ENCODE data around the gene PIGM. TPM values are rescaled to one million over a fixed set of nuclear protein-coding genes. Genes with fewer than 3 reads are reported as not detected.
"Not testable (repeated sequence)": the region's sequence is repeated elsewhere in the genome, so short reads cannot be mapped to it uniquely, and the experiment has no call there.

PIGM gene
- total RNA-seq, 2 donors from 2014 or later: 4.6 to 5.2 TPM

DNA sequence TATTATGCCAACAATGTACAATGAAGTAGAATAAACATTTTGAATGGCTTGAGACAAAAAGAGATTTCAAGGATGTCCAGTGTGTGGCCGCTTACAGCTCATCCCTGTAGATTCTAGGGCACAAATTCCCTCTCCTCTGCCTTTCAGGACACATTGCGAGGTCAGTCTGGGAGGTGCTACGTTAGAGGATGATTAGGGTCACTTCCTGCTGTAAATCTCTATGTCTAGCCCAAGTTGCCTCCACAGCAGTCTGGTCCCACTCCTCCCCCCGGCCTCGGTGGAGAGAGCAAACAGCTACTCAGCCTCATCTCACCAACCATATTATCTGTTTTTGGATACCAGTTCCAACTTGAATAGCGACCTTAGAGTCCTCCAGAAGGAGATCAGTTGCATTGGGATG is 21.1 kb upstream of the PIGM start:
- H3K4me3 Mint-ChIP-seq: no peak overlapping the region
- DNase-seq: no peak
- no peaks in the 10 kb centered on the region for H3K9me3 Mint-ChIP-seq
- H3K27ac Mint-ChIP-seq: no peak overlapping the region
- H3K9ac ChIP-seq (ENCODE audit: extremely low read depth, low read length, poor library complexity, severe bottlenecking): no peak overlapping the region
- H3K27ac ChIP-seq (ENCODE audit: low read depth, low read length): no peak overlapping the region
- TF ChIP-seq, protein P1, sequence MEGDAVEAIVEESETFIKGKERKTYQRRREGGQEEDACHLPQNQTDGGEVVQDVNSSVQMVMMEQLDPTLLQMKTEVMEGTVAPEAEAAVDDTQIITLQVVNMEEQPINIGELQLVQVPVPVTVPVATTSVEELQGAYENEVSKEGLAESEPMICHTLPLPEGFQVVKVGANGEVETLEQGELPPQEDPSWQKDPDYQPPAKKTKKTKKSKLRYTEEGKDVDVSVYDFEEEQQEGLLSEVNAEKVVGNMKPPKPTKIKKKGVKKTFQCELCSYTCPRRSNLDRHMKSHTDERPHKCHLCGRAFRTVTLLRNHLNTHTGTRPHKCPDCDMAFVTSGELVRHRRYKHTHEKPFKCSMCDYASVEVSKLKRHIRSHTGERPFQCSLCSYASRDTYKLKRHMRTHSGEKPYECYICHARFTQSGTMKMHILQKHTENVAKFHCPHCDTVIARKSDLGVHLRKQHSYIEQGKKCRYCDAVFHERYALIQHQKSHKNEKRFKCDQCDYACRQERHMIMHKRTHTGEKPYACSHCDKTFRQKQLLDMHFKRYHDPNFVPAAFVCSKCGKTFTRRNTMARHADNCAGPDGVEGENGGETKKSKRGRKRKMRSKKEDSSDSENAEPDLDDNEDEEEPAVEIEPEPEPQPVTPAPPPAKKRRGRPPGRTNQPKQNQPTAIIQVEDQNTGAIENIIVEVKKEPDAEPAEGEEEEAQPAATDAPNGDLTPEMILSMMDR (conservative IDR thresholded peaks at IDR 0.05): no peak
- peaks cover 11% of the 10 kb centered on the region for H3K4me1 ChIP-seq (ENCODE audit: control insufficient read depth, insufficient read depth, low read length)
- H3K27me3 ChIP-seq (ENCODE audit: control insufficient read depth, insufficient read depth, low read length, poor library complexity, severe bottlenecking): peaks cover 5% of the 10 kb centered on the region
- 85 to 93% methylated on average over 4 to 6 of the region's 6 CpGs for WGBS, 2 experiments (ENCODE audit: insufficient coverage in 1 of 2, insufficient read length in 1 of 2)
- H3K36me3 Mint-ChIP-seq (ENCODE audit: low read depth): no peaks in the 10 kb centered on the region
- H3K9me3 ChIP-seq (ENCODE audit: control insufficient read depth, low read length): no peaks in the 10 kb centered on the region
- peaks cover 25% of the 10 kb centered on the region for H3K4me1 Mint-ChIP-seq
- no peak overlapping the region for H3K4me3 ChIP-seq (ENCODE audit: low read length)
- H3K27me3 Mint-ChIP-seq (ENCODE audit: insufficient read depth): peaks cover 29% of the 10 kb centered on the region
- H3K36me3 ChIP-seq (ENCODE audit: control insufficient read depth, insufficient read depth, low read length): no peaks in the 10 kb centered on the region

DNA sequence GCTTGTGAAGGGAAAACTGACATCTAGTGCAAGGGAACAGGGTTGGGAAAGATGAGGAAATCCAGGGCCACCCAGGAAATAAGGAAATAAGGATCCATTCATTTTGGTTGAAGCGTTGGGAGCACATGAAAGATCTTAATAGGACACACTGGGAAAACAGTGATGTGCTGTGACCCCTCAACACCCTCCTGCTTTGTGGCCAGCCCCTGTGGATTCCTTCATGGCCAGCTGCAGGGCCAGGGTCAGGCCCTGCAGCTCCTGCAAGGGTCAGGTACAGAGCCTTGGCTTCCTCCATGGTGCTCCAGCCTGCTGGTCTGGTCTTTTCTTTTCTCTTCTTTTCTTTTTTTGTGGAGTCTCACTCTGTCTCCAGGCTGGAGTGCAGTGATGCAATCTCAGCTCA is 18.8 kb upstream of the PIGM start:
- no peak overlapping the region for H3K9ac ChIP-seq (ENCODE audit: extremely low read depth, low read length, poor library complexity, severe bottlenecking)
- H3K27me3 ChIP-seq (ENCODE audit: control insufficient read depth, insufficient read depth, low read length, poor library complexity, severe bottlenecking): peaks cover 5% of the 10 kb centered on the region
- H3K27ac ChIP-seq (ENCODE audit: low read depth, low read length): no peak overlapping the region
- WGBS, 2 experiments (ENCODE audit: insufficient coverage in 1 of 2, insufficient read length in 1 of 2): 93 to 100% methylated on average over 1 of the region's 1 CpG
- H3K4me3 ChIP-seq (ENCODE audit: low read length): no peak overlapping the region
- H3K4me1 ChIP-seq (ENCODE audit: control insufficient read depth, insufficient read depth, low read length): peaks cover 10% of the 10 kb centered on the region
- no peaks in the 10 kb centered on the region for H3K36me3 ChIP-seq (ENCODE audit: control insufficient read depth, insufficient read depth, low read length)
- H3K36me3 Mint-ChIP-seq (ENCODE audit: low read depth): no peaks in the 10 kb centered on the region
- no peaks in the 10 kb centered on the region for H3K9me3 Mint-ChIP-seq
- no peak overlapping the region for H3K27ac Mint-ChIP-seq
- H3K4me1 Mint-ChIP-seq: peaks cover 40% of the 10 kb centered on the region
- H3K9me3 ChIP-seq (ENCODE audit: control insufficient read depth, low read length): no peaks in the 10 kb centered on the region
- TF ChIP-seq, protein P1 (conservative IDR thresholded peaks at IDR 0.05): no peak
- peak; percentile 7 for DNase-seq
- peaks cover 20% of the 10 kb centered on the region for H3K27me3 Mint-ChIP-seq (ENCODE audit: insufficient read depth)
- no peak overlapping the region for H3K4me3 Mint-ChIP-seq

DNA sequence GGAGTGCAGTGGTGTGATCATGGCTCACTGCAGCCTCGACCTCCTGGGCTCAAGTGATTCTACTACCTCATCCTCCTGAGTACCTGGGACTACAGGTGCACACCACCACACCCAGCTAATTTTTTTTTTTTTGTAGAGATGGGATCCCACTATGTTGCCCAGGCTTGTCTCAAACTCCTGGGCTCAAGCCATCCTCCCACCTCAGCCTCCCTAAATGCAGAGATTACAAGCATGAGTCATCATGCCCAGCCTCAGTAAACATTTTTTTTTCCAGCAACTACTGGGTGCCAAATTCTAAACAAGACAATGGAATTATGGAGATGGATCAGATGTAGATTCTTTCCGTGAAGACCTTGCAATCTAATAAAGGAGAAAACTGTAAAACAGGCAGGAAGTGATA is 18.4 kb upstream of the PIGM start:
- peaks cover 42% of the 10 kb centered on the region for H3K4me1 Mint-ChIP-seq
- 90 to 92% methylated on average over 2 of the region's 2 CpGs for whole genome bisulfite sequencing, 2 experiments (ENCODE audit: insufficient coverage in 1 of 2, insufficient read length in 1 of 2)
- H3K9me3 Mint-ChIP-seq: not testable (repeated sequence)

DNA sequence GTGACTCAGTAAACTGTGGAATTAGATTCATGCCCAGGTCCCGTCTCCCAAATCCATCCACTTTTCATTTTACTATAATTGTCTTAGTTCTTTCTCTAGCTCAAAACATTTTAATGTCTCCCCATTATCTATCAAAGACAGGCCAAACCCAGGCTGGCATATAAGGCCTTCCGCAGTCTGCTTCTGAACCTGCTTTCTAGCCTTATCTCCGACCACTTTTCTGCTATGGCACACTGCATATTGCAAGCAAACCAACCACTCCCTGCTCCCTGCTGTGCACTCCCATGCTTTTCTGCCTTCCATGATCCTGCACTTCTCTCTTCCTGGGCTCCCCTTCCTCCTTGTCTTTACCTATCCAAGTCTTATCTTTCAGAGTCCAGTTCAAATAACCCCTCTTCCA is 17.3 kb upstream of the PIGM start:
- WGBS, 2 experiments (ENCODE audit: insufficient coverage in 1 of 2, insufficient read length in 1 of 2): 91 to 100% methylated on average over 2 to 3 of the region's 3 CpGs
- H3K27me3 Mint-ChIP-seq (ENCODE audit: insufficient read depth): peaks cover 26% of the 10 kb centered on the region
- H3K36me3 ChIP-seq (ENCODE audit: control insufficient read depth, insufficient read depth, low read length): no peaks in the 10 kb centered on the region
- no peak overlapping the region for H3K4me3 Mint-ChIP-seq
- no peaks in the 10 kb centered on the region for H3K9me3 Mint-ChIP-seq
- H3K9me3 ChIP-seq (ENCODE audit: control insufficient read depth, low read length): no peaks in the 10 kb centered on the region
- H3K4me1 Mint-ChIP-seq: peaks cover 41% of the 10 kb centered on the region
- H3K27ac ChIP-seq (ENCODE audit: low read depth, low read length): no peak overlapping the region
- peaks cover 8% of the 10 kb centered on the region for H3K4me1 ChIP-seq (ENCODE audit: control insufficient read depth, insufficient read depth, low read length)
- H3K4me3 ChIP-seq (ENCODE audit: low read length): no peak overlapping the region
- no peaks in the 10 kb centered on the region for H3K36me3 Mint-ChIP-seq (ENCODE audit: low read depth)
- peaks cover 5% of the 10 kb centered on the region for H3K27me3 ChIP-seq (ENCODE audit: control insufficient read depth, insufficient read depth, low read length, poor library complexity, severe bottlenecking)
- TF ChIP-seq, protein P1 (conservative IDR thresholded peaks at IDR 0.05): no peak
- no peak for DNase-seq
- H3K9ac ChIP-seq (ENCODE audit: extremely low read depth, low read length, poor library complexity, severe bottlenecking): no peak overlapping the region
- H3K27ac Mint-ChIP-seq: no peak overlapping the region

More for the DNA sequence above, 18.4 kb upstream of the PIGM start:
- not testable (repeated sequence) for H3K4me3 ChIP-seq (ENCODE audit: low read length); H3K4me1 ChIP-seq (ENCODE audit: control insufficient read depth, insufficient read depth, low read length); H3K9me3 ChIP-seq (ENCODE audit: control insufficient read depth, low read length); H3K27me3 ChIP-seq (ENCODE audit: control insufficient read depth, insufficient read depth, low read length, poor library complexity, severe bottlenecking); H3K27ac ChIP-seq (ENCODE audit: low read depth, low read length); H3K4me3 Mint-ChIP-seq; H3K27ac Mint-ChIP-seq; DNase-seq; H3K9ac ChIP-seq (ENCODE audit: extremely low read depth, low read length, poor library complexity, severe bottlenecking); H3K36me3 ChIP-seq (ENCODE audit: control insufficient read depth, insufficient read depth, low read length); H3K36me3 Mint-ChIP-seq (ENCODE audit: low read depth)
- peaks cover 18% of the 10 kb centered on the region for H3K27me3 Mint-ChIP-seq (ENCODE audit: insufficient read depth)

All from endodermal cell (in vitro differentiated cells).